Suprapubic skin (tissue), 4 donors: ENCODE measurements around the gene LIPC. TPM values are rescaled to one million over a fixed set of nuclear protein-coding genes. Genes with fewer than 3 reads are reported as not detected.

Experiments used
- DNase-seq, 2 donors: peaks; one replicate each; pipeline ENCODE4 v3.0.0-alpha.2; 2019; ENCODE audit warnings: low spot score in 2 of 2
- H3K27ac ChIP-seq: fragments of 200-600 bp; sonication (generic); one replicate; pipeline ENCODE4 v1.5.1; 2019
- H3K27me3 ChIP-seq: fragments of 200-600 bp; sonication (generic); one replicate; pipeline ENCODE4 v1.5.1; 2019
- H3K36me3 ChIP-seq: fragments of 200-600 bp; sonication (generic); one replicate; pipeline ENCODE4 v1.5.1; 2019
- H3K4me1 ChIP-seq: fragments of 200-600 bp; sonication (generic); one replicate; pipeline ENCODE4 v1.5.1; 2019
- H3K4me3 ChIP-seq: fragments of 200-600 bp; sonication (generic); one replicate; pipeline ENCODE4 v1.5.1; 2019; ENCODE audit warnings: mild to moderate bottlenecking
- H3K9me3 ChIP-seq: fragments of 200-600 bp; sonication (generic); one replicate; pipeline ENCODE4 v1.5.1; 2019
- EP300 ChIP-seq: sonication (generic); formaldehyde crosslinking; IDR thresholded peaks from one replicate; pipeline ENCODE4 v1.6.1; 2017; ENCODE audit warnings: antibody characterized with exemption
- POLR2A ChIP-seq, 2 donors: fragments of 450-650 bp; IDR thresholded peaks; one replicate each; pipeline ENCODE4 v1.6.1; 2017; ENCODE audit warnings: antibody characterized with exemption in 2 of 2, mild to moderate bottlenecking in 2 of 2, moderate library complexity in 2 of 2
- POLR2AphosphoS5 ChIP-seq, 3 donors: sonication (generic); formaldehyde crosslinking; IDR thresholded peaks; one replicate each; pipeline ENCODE4 v1.6.1; 2017; ENCODE audit warnings: antibody characterized with exemption in 3 of 3
- WGBS: methylation state at CpG from one replicate; pipeline ENCODE4 v1.1.5; 2018; 5-methylcytosine and 5-hydroxymethylcytosine counted together
- total RNA-seq, 4 donors: library from RNA; depleted of rRNA; stranded (reverse); fragments of >200 nt; gene quantifications; one replicate each; pipeline ENCODE4 v1.1.0, GENCODE V29; 2016
- TF ChIP-seq, protein P1 (sequence below), 2 donors: fragments of 200-600 bp in 1 of 2; fragments of 450-650 bp in 1 of 2; sonication (generic) in 1 of 2; IDR thresholded peaks; one replicate each; pipeline ENCODE4 v1.5.1; 2016 to 2019; ENCODE audit warnings: antibody characterized with exemption in 2 of 2, mild to moderate bottlenecking in 1 of 2, moderate library complexity in 1 of 2

LIPC gene
- total RNA-seq, 4 donors from 2014 or later, result 0.26 to 0.96 TPM; not detected in 2

DNA sequence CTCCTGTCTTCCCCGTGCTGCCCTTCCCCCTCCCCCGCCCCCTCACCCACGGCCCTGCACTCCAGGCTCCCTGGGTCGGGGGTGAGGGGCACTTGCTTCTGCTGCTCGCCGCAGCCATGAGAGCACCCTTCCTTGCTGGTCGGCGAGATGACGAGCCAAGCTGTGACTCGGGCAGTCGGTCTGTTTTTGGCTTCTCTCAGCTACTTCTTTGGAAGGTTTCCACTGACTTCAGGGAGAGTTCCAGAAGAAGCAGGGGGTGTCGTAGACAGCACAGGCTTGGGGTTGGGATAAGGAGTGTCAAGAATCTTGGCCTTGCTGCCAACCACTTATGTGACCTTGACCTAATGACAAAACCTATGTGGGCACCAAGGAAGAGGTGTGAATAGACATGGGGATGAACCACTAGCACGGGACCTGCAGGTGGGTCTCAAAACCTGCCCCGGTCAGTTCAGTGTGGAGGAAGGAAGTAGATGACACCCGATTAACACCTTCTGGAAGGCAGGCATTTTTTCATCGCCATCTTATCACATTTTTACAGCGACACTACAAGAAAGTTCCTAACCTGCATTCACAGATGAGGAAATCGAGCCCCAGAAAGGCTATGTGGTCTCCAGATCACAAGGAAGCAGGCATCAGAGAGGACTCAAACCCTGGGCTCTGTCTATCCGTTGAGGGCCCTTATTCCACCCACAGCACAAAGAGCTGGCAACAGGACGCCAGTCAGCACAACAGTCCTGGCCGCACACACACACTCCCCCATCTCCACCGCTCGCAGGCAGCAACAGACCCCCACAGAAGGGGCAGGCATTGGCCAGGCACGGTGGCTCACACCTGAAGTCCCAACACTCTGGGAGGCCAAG is 120.9 kb downstream of the LIPC start:
- Histone ChIP-seq H3K36me3 (no peaks in the 10 kb centered on the region), H3K27ac (peak overlapping the region; percentile 84), H3K27me3 (no peaks in the 10 kb centered on the region), H3K4me3 (peak overlapping the region; percentile 21), H3K9me3 (no peaks in the 10 kb centered on the region), H3K4me1 (peaks cover 24% of the 10 kb centered on the region)
- no peak for TF ChIP-seq EP300
- TF ChIP-seq POLR2AphosphoS5 (IDR thresholded peaks at IDR 0.05), result no peak
- 79% methylated on average over 24 of the region's 24 CpGs for WGBS
- DNase-seq, result no peak

DNA sequence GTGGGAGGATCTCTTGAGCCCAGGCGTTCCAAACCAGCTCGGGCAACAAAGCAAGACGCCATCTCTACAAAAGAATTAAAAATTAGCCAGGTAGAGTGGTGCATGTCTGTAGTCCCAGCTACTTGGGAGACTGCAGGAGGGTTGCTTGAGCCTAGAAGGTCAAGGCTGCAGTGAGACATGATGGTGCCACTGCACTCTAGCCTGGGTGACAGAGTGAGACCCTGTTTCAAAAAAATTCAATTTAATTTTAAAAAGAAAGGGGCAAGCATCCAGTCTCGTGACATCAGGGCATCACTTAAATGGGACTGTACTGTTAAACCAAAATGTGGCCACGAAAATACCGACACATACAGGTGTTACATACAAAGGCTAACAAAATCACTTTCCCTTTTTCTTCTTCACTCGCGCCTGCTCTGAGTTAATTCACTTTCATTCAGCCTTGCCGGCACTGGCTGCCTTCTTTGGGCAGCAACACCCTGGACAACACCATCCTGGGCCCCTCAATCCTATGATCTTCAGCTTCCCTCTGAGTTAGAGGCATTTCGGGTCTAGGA is 121.7 kb downstream of the LIPC start:
- no peak overlapping the region for H3K4me3 ChIP-seq
- no peaks in the 10 kb centered on the region for H3K36me3 ChIP-seq
- H3K4me1 ChIP-seq, result peaks cover 24% of the 10 kb centered on the region
- TF ChIP-seq POLR2A (IDR thresholded peaks at IDR 0.05) (no peak), POLR2AphosphoS5 (IDR thresholded peaks at IDR 0.05) (no peak), EP300 (no peak)
- TF ChIP-seq, protein P1, sequence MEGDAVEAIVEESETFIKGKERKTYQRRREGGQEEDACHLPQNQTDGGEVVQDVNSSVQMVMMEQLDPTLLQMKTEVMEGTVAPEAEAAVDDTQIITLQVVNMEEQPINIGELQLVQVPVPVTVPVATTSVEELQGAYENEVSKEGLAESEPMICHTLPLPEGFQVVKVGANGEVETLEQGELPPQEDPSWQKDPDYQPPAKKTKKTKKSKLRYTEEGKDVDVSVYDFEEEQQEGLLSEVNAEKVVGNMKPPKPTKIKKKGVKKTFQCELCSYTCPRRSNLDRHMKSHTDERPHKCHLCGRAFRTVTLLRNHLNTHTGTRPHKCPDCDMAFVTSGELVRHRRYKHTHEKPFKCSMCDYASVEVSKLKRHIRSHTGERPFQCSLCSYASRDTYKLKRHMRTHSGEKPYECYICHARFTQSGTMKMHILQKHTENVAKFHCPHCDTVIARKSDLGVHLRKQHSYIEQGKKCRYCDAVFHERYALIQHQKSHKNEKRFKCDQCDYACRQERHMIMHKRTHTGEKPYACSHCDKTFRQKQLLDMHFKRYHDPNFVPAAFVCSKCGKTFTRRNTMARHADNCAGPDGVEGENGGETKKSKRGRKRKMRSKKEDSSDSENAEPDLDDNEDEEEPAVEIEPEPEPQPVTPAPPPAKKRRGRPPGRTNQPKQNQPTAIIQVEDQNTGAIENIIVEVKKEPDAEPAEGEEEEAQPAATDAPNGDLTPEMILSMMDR (IDR thresholded peaks at IDR 0.05), result no peak
- DNase-seq, result no peak
- H3K27ac ChIP-seq, result no peak overlapping the region
- H3K27me3 ChIP-seq, result no peaks in the 10 kb centered on the region
- 94% methylated on average over 10 of the region's 10 CpGs for WGBS
- no peaks in the 10 kb centered on the region for H3K9me3 ChIP-seq

DNA sequence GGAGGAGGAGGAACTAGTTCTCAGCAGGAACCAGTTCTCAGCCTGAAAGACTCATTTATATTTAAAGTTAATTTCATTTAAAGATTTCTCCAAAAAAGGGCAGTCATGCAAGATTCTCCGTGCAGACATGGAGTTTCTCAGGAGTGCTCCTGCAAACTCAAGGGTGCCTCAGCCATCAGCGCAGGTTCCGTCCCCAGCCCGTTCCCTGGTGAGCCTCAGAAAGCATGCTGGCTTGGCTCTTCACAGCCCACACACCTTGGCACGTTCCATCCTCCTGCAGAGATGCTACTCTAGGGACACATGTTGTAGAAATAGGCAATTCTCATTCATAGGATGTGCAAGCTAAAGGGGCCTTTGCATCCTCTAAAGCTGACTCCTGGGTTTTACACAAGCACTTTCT is 123.0 kb downstream of the LIPC start:
- H3K36me3 ChIP-seq, result no peaks in the 10 kb centered on the region
- TF ChIP-seq, protein P1 (IDR thresholded peaks at IDR 0.05), result no peak
- no peak for TF ChIP-seq POLR2AphosphoS5 (IDR thresholded peaks at IDR 0.05)
- no peak for TF ChIP-seq POLR2A (IDR thresholded peaks at IDR 0.05)
- no peak for TF ChIP-seq EP300
- H3K4me1 ChIP-seq, result peaks cover 24% of the 10 kb centered on the region
- H3K9me3 ChIP-seq, result no peaks in the 10 kb centered on the region
- H3K27ac ChIP-seq, result no peak overlapping the region
- WGBS, result 78% methylated on average over 5 of the region's 5 CpGs
- no peak for DNase-seq
- H3K4me3 ChIP-seq, result no peak overlapping the region
- H3K27me3 ChIP-seq, result no peaks in the 10 kb centered on the region

DNA sequence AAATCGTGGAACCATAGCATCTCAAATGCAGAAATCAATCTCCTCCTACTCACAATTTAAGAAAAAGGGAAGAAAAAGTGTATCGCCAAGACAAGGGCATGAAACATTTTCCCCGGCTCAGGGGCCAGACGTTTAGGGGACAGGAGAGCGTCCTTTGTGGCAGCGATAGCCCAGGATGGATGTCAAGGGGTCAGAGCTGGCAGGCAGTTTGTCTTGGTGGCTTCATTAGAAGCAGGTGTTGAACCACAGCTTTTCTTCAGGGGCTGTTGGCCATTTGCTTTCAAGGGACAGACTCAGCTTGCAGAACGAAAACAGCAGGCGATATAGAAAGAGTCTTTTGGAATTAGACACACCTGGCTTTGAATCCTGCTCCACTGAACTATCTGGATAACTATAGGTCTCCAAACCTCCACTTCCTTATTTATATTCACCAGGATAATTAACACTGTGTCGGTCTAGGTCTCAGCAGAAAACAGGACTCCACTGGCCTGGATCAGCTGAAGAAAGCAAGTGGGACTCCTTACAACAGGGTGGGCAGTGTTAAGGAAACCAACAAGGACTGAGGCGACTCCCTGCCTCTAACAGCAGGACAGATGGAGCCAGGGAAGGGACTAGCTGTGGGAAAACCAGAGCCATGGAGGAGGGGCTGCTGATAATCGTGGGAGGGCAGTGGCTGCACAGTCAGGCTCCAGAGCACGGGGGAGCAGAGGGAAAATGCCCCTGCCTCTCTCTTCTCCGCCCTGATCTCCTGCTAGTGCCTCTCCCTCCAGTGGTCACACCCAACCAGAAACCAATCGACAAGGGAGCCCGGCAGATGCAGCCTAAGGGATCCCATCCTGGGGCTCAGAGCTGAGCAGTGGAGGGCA is 123.6 kb downstream of the LIPC start:
- Histone ChIP-seq H3K27me3 (no peaks in the 10 kb centered on the region), H3K4me1 (peaks cover 24% of the 10 kb centered on the region), H3K9me3 (no peaks in the 10 kb centered on the region), H3K4me3 (no peak overlapping the region), H3K27ac (no peak overlapping the region), H3K36me3 (no peaks in the 10 kb centered on the region)
- WGBS, result 78% methylated on average over 15 of the region's 15 CpGs
- no peak for DNase-seq
- TF ChIP-seq POLR2AphosphoS5 (IDR thresholded peaks at IDR 0.05) (no peak), EP300 (no peak), POLR2A (IDR thresholded peaks at IDR 0.05) (no peak)
- TF ChIP-seq, protein P1 (IDR thresholded peaks at IDR 0.05), result no peak

DNA sequence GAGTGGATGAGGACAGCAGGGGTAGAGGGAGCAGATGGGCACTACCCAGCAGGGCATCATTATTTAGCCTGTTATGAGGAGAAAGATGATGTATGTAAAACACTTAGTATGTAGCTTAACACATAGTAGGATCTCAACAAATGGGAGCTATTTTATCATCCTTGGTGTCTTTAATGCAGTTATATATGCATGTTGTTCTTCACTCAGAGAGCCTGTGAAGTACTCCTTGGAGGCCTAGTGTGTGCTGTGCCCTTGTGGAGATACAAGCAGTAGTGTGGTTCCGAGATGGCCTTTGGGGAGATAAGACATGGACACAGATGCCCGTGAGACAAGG is 124.2 kb downstream of the LIPC start:
- H3K4me1 ChIP-seq, result peaks cover 23% of the 10 kb centered on the region
- no peaks in the 10 kb centered on the region for H3K36me3 ChIP-seq
- no peak for DNase-seq
- H3K27me3 ChIP-seq, result no peaks in the 10 kb centered on the region
- no peaks in the 10 kb centered on the region for H3K9me3 ChIP-seq
- H3K4me3 ChIP-seq, result no peak overlapping the region
- WGBS, result 73% methylated on average over 2 of the region's 2 CpGs
- TF ChIP-seq POLR2AphosphoS5 (IDR thresholded peaks at IDR 0.05) (no peak), POLR2A (IDR thresholded peaks at IDR 0.05) (no peak), EP300 (no peak)
- TF ChIP-seq, protein P1 (IDR thresholded peaks at IDR 0.05), result no peak
- H3K27ac ChIP-seq, result no peak overlapping the region
